Activated gamma-delta T cell treated with Interleukin-2 at 50 U/mL for 16 hours (primary cell): ENCODE data around the gene TP53TG3E.
"Not testable (repeated sequence)": the region's sequence is repeated elsewhere in the genome, so short reads cannot be mapped to it uniquely, and the experiment has no call there.

Experiments used
- DNase-seq: peaks from one replicate; pipeline ENCODE4 v3.0.0-alpha.2; 2020

The TP53TG3E gene, protein sequence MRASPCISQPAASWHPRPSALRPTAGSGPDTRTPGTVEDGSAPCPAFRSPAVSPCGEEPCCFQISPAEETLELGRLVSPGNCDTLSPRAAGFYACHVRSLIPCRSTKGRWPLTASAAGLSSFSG

DNA sequence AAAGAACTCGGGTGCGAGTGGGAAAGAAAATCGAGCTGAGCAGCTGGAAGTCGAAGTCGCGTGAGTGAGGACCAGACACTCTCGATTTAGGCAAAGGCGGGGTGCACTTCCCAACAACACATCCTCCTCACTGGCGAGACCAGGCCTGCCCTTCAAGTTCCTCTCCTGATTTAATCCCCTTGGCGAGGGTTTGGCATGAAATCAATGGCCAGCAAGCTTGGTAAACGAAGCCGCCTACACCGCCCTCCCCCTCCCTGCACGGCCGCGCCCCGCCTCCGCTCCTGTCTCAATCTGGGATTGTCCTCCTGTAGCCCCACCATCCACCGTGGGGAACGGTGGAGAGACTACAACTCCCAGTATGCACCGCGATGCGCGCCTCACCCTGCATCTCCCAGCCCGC lies at the start of gene TP53TG3E:
TP53TG3E (plus strand) TSS at position 301 of the 400 bp plus-strand sequence; CDS start at position 369, 68 bp downstream.
- DNase-seq = not testable (repeated sequence)

DNA sequence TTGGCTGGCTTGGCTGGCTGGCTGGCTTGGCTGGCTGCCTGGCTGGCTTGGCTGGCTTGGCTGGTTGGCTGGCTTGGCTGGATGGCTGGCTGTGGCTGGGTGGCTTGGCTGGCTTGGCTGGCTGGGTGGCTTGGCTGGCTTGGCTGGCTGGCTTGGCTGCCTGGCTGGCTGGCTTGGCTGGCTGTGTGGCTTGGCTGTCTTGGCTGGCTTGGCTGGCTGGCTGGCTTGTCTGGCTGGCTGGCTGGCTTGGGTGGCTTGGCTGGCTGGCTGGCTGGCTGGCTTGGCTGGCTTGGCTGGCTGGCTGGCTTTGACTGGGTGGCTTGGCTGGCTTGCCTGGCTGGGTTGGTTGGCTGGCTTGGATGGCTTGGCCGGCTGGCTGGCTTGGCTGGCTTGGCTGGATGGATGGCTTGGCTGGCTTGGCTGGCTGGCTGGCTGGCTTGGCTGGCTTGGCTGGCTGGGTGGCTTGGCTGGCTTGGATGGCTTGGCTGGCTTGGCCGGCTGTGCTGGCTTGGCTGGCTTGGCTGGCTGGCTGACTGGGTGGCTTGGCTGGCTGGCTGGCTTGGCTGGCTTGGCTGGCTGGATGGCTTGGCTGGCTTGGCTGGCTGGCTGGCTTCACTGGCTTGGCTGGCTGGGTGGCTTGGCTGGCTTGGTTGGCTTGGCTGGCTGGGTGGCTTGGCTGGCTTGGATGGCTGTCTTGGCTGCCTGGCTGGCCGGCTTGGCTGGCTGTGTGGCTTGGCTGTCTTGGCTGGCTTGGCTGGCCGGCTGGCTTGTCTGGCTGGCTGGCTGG lies 32.3 kb downstream of the TP53TG3E start:
- DNase-seq = peak; percentile 63

DNA sequence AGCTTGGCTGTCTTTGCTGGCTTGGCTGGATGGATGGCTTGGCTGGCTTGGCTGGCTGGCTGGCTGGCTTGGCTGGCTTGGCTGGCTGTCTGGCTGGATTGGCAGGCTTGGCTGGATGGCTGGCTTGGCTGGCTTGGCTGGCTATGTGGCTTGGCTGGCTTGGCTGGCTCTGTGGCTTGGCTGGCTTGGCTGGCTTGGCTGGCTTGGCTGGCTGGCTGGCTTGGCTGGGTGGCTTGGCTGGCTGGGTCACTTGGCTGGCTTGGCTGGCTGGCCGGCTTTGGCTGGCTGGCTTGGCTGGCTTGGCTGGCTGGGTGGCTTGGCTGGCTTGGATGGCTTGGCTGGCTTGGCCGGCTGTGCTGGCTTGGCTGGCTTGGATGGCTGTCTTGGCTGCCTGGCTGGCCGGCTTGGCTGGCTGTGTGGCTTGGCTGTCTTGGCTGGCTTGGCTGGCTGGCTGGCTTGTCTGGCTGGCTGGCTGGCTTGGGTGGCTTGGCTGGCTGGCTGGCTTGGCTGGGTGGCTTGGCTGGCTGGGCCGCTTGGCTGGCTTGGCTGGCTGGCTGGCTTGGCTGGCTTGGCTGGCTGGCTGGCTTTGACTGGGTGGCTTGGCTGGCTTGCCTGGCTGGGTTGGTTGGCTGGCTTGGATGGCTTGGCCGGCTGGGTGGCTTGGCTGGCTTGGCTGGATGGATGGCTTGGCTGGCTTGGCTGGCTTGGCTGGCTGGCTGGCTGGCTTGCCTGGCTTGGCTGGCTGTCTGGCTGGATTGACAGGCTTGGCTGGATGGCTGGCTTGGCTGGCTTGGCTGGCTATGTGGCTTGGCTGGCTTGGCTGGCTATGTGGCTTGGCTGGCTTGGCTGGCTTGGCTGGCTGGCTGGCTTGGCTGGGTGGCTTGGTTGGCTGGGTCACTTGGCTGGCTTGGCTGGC lies 33.8 kb downstream of the TP53TG3E start:
- DNase-seq = peak; percentile 46

DNA sequence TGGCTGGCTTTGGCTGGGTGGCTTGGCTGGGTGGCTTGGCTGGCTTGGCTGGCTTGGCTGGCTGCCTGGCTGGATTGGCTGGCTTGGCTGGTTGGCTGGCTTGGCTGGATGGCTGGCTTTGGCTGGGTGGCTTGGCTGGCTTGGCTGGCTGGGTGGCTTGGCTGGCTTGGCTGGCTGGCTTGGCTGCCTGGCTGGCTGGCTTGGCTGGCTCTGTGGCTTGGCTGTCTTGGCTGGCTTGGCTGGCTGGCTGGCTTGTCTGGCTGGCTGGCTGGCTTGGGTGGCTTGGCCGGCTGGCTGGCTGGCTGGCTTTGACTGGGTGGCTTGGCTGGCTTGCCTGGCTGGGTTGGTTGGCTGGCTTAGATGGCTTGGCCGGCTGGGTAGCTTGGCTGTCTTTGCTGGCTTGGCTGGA lies 34.4 kb downstream of the TP53TG3E start:
- DNase-seq = peak; percentile 25

DNA sequence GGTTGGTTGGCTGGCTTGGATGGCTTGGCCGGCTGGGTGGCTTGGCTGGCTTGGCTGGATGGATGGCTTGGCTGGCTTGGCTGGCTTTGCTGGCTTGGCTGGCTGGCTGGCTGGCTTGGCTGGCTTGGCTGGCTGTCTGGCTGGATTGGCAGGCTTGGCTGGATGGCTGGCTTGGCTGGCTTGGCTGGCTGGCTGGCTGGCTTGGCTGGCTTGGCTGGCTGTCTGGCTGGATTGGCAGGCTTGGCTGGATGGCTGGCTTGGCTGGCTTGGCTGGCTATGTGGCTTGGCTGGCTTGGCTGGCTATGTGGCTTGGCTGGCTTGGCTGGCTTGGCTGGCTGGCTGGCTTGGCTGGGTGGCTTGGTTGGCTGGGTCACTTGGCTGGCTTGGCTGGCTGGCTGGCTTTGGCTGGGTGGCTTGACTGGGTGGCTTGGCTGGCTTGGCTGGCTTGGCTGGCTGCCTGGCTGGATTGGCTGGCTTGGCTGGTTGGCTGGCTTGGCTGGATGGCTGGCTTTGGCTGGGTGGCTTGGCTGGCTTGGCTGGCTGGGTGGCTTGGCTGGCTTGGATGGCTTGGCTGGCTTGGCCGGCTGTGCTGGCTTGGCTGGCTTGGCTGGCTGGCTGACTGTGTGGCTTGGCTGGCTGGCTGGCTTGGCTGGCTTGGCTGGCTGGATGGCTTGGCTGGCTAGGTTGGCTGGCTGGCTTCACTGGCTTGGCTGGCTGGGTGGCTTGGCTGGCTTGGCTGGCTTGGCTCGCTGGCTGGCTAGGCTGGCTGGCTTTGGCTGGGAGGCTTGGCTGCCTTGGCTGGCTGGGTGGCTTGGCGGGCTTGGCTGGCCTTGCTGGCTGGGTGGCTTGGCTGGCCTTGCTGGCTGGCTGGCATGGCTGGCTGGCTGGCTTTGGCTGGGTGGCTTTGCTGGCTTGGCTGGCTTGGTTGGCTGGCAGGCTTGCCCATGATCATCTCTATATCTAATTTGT lies 35.3 kb downstream of the TP53TG3E start:
- DNase-seq = peak; percentile 62
